Stimulated activated CD4-positive, alpha-beta T cell treated with anti-CD3 and anti-CD28 coated beads, TNF-alpha, amount 100 ng/mL, for 24 hours (primary cell): ENCODE measurements around the gene ATP1A2.

ENCODE experiments used
- DNase-seq, 3 experiments: peaks; one replicate each; pipeline ENCODE4 v3.0.0-alpha.2; 2020; ENCODE audit warnings: low read depth in 3 of 3

ATP1A2 gene

GRCh38 chr1:160115545-160116282, at the start of gene ATP1A2:
Gene ATP1A2 (plus strand): TSS chr1:160115759. CDS start chr1:160115862, 103 bp downstream.
- no peak for DNase-seq

DNA sequence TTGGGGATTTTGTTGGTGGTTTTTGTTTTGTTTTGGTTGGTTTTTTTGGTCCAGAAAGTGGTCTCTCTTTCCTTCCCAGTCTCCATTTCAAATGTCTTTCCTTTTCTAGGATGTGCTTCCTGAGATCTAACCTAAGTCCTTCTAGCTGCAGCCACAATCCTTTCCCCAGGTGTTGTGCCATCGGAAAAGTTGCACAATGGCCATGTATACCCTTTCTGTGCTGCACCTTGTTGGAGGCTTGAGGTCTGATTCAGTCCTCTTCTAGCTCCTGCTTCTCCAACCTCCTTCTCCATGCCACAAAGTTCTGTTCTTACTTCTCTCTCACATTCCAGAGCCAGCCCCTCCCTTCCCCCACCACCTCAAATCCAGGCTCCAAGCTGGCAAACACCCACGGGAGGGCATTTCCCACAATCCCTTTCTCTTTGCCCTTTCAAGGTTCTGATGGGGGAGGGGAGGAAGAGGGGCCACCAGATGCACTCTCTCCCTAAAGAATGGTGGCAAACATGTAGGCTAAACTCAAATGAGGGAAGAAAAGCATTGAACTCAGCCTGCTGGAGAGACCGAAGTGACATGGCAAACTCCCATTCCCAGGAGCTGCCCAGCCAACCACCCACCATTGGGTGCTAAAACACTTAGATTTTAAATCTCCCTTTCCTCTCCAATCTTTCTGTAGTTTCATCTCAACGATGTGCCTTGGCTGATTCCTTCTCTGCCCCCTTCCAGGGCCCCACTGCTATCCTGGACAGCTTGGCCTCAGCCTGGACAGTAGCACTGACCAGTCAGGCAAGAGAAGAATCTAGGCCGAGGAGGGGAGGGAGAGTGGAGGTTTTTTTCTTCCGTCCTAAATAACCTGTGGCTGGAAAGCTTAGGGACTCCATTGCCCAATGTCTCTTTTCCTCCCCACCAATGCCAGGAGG, 48.5 kb upstream of the ATP1A2 start:
- no peak for DNase-seq

GRCh38 chr1:160068225-160068624, 47.3 kb upstream of the ATP1A2 start:
- no peak for DNase-seq

- DNase-seq, result no peak
These were observed 45.9 kb upstream of the ATP1A2 start, which contains the start of gene KCNJ10 for GRCh38 chr1:160069460-160070231. Gene KCNJ10 (minus strand): TSS chr1:160070160. CDS start chr1:160042532, 27,628 bp downstream.

GRCh38 chr1:160070243-160071163, 45.1 kb upstream of the ATP1A2 start:
- DNase-seq, result peak; percentile 37 to 62 (median 41)

DNA sequence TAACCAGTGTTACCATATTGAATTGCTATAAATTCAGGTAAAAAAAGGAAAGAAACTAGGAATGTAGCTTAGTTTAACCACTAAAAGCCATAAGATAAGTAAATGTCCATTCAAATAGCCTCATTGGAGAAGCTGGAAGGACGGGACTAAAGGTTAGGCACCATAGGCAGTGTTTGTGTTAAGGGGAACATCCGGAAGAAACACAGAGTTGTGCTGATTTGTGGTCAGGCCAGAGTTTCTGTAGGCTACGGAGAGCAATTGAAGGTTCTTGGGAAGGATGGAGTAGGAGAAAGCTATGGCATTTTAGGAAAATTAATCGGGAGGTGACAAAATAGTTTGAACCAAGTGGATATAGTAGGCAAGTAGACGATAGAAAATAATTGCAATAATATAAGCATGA, 44.3 kb upstream of the ATP1A2 start:
- DNase-seq, result no peak

- DNase-seq, result no peak
These were observed 40.7 kb upstream of the ATP1A2 start for GRCh38 chr1:160074865-160075264.

- no peak for DNase-seq
These were observed 39.7 kb upstream of the ATP1A2 start for GRCh38 chr1:160075836-160076235.

- DNase-seq, result no peak
These were observed 39.3 kb upstream of the ATP1A2 start for GRCh38 chr1:160076295-160076694.

- DNase-seq, result no peak
These were observed 38.1 kb upstream of the ATP1A2 start for GRCh38 chr1:160077486-160077885.

GRCh38 chr1:160078512-160079195, 36.9 kb upstream of the ATP1A2 start:
- peak in 2 of 3 experiments; percentile 31 to 61 for DNase-seq

GRCh38 chr1:160079448-160079847, 36.1 kb upstream of the ATP1A2 start:
- no peak for DNase-seq

- DNase-seq, result no peak
These were observed 35.0 kb upstream of the ATP1A2 start for GRCh38 chr1:160080381-160081100.

DNA sequence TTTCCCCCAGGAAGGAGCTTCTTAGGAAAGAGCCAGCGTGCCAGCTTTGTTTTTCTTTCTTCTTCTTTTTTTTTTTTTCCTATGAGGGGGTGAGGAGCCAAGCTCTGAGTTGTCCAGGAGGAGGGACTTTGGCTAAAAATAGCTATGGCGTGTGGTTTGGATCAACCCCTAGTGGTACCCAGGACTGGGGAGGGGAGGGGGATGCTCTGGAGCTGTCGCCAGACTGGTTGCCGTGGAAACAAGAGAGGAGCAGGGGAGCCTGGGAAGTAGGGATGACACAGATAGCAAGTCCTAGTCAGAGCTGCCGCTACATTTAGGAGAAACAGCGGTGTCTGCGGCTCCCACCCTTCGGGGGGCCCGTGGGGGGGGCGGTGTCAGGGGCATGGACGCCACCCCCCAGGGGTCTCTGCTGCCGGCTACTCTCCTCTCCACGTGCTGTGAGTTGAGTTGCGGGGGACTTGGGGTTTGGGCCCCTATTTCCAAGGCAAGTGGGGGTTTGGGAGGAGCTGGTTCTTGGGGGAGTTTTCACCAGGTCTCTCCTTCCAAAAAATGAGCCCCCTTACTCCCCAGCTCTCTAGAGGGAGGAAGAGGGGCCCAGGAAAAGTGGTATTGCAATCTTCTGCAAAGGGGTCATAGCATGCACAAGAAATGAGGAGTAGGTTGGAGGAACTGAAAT, 34.2 kb upstream of the ATP1A2 start, which contains the start of gene KCNJ9:
Gene KCNJ9, plus strand, starts transcription at position 278 of the 676 bp plus-strand sequence. CDS start 2,493 bp downstream, outside the sequence.
- DNase-seq, result no peak

DNA sequence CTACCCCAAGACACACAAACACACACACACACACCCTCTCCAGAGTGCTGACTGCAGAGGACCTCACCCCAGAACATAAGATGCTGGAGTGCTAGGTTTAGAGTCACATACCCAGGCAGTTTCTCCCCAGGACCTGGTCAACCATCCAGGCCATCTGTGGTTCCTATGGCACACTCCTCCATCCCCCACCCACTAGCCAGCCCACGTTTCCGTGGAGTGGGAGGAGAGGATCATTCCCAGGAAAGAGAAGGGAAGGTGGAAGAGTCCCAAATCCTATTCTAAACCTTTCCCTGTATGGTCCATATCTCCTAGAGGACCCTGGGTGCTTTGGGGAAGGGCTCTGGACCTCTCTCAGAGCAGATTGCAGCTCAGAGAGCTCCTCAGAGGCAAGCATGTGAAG, 33.1 kb upstream of the ATP1A2 start:
- no peak for DNase-seq

- no peak for DNase-seq
These were observed 32.6 kb upstream of the ATP1A2 start for GRCh38 chr1:160082926-160083325.

DNA sequence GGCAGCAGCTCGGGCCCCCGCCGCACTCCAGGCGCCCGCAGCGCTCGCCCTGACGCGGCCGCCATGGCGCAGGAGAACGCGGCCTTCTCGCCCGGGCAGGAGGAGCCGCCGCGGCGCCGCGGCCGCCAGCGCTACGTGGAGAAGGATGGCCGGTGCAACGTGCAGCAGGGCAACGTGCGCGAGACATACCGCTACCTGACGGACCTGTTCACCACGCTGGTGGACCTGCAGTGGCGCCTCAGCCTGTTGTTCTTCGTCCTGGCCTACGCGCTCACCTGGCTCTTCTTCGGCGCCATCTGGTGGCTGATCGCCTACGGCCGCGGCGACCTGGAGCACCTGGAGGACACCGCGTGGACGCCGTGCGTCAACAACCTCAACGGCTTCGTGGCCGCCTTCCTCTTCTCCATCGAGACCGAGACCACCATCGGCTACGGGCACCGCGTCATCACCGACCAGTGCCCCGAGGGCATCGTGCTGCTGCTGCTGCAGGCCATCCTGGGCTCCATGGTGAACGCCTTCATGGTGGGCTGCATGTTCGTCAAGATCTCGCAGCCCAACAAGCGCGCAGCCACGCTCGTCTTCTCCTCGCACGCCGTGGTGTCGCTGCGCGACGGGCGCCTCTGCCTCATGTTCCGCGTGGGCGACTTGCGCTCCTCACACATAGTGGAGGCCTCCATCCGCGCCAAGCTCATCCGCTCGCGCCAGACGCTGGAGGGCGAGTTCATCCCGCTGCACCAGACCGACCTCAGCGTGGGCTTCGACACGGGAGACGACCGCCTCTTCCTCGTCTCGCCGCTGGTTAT, 31.4 kb upstream of the ATP1A2 start:
- DNase-seq, result peak; percentile 44 to 74 (median 59)

DNA sequence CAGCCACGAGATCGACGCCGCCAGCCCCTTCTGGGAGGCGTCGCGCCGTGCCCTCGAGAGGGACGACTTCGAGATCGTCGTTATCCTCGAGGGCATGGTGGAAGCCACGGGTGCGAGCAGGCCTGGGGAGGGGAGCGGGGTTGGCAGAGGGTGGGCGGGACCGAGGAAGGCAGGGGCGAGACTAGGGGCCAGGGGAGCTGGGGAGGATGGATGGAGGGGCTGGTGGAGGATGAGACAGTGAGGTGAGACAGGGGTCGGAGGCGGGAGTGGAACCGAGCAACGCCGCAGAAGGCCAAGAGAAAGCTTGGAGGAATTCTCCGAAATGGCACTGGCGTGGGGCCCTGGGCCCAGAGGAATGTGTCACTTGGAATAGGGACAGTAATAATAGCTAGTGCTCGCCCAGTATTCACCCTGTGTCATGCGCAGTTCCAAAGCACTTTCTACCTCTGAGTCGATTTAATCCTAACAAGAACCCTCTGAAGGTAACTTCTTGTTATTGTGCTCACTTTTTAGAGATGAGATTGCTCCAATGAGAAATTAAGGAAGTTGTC, 30.7 kb upstream of the ATP1A2 start:
- DNase-seq, result no peak
